UCSD-AML1 (cell line): ENCODE measurements around the gene KRT13.
"Not testable (repeated sequence)": the region's sequence is repeated elsewhere in the genome, so short reads cannot be mapped to it uniquely, and the experiment has no call there.

Experiments
- DNase-seq: peaks from one replicate; lab custom pipeline; 2025; ENCODE audit not compliant: unreplicated experiment; lab: John Stamatoyannopoulos, UW

KRT13 gene

DNA sequence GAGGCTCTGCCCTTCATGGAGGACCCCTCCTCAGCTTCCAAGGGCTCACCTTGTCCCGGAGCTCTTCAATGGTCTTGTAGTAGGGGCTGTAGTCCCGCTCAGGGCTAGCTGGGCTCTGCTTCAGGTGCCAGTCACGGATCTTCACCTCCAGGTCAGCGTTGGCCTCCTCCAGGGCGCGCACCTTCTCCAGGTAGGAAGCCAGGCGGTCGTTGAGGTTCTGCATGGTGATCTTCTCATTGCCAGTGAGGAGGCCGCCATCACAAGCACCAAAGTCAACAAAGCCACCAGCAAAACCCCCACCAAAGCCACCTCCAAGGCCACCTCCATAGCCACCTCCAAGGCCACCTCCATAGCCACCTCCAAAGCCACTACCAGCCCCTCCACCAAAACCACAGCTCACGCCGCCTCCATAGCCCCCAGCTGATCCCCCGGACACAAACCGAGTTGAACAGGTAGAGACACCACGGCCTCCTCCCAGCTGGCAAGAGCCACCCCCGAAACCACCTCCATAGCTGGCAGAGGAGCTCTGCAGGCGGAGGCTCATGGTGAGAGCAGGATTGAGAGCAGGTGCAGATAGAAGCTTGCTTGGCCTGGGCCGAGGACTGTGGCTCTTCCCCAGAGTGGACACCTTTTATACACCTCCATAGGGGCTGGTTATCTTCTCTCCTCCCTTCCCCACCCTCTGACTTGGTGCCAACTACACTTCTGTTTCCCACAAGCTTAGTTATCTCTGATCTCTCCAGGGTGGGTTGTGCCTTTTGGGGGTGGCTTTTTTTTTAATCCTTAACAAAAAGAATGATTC lies at the start of gene KRT13:
Gene KRT13, minus strand, starts transcription at position 606 of the 802 bp plus-strand sequence. Its CDS starts 62 bp downstream, at position 544.
- DNase-seq = no peak

DNA sequence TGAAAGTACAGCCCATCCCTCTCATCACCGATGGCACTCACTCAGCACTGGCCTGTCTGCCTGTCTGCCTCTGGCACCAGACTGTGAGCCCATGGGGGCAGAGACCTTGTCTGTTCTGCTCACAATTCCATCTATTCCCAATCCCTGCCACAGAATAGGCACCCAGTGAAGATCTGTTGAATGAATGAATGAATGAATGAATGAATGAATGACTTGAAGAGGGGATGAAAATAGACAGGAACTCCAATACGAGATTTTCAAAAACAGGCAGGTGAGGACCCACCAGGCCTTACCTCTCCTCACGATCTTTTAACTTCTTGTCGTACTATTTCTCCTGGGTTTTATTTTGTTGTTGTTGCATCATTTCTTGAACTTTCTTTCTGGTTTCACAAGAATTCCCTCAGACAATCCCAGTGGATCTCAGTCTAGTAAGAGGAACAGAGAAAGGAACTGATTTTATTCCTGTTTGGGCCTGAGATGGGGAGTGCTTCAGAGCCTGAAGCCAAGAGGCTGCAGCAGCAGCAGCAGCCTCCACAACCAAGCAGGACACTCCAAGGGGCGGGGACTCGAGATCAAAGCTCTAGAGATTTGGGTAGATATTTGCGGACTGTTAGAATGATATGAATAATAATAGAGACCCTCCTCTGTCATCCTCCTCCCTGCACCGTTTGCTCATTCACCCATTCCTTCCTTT lies 48.7 kb upstream of the KRT13 start:
- no peak for DNase-seq

DNA sequence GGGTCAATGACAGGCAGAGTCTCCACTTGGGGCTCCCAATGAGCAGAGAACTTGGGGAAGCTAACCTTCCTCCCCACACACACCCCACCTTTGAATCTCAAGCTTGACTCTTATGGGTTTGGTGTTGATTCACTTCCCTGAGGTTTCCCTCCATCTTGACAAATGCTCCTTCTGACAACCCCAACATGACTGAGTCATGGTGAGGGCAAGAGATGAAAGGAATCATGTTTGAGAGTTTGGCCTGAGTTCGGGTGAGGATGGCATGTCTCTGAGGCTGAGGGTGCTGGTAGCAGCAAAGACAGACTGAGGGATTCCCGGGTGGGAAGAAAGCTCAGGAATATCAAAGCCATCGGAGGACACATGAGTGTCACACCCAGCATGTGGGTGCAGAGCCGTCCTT lies 47.8 kb upstream of the KRT13 start:
- no peak for DNase-seq

DNA sequence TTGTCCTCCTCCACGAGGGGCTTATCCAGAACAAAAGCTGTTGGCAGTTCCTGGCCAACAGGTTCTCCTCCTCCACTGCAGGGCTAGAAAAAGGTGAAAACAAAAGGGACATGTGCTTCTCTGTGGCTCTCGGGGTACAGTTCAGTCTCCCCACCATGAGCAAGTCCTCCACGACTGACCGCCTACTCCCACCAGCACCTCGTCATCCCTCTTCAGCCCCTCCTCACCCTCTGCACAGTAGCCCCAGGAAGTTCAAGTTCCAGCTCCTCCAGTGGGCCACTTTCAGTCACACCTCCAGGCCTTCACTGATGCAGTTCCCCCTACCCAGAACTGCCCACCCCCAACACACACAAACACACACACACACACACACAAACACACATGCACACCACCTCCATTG lies 47.0 kb upstream of the KRT13 start:
- no peak for DNase-seq

DNA sequence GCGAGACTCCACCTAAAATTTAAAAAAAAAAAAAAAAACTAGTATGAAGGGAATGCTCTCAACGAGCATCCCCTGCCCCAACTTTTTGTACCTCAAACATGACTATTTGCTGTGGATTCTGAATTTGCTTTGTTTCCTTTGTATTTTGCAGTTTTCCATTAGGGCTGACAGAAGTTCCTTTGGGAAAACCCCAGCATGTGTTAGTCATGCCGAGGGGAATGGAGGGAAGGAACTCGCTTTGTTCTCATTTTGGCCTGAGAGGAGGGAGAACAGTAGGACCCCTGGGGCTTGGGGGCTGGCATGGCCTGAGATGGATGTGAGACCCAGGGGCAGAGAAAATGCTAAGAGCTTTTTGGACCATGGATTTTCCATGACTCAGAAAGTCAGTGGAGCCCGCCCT lies 46.0 kb upstream of the KRT13 start:
- no peak for DNase-seq

DNA sequence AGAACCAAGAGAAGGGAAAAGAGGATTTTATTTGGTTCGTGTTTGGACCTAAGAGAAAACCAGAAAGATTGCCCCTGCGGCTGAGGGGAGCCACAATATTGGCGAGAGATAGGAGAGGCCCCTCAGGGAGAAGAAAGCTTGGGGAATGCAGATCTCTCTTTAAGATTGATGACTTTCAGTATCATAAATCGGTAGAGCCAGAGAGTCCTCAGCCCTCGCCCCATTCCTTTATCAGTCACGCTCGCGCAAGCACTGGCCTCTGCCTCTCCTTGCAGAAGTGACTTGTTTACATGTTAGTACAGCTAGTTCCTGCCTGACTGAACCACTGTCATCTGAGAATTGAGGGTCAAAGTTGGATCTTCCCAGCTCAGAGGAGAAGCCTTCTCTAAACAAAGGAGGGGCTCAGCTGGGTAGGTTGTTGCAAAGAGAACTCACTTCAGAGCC lies 44.2 kb upstream of the KRT13 start:
- DNase-seq = no peak

DNA sequence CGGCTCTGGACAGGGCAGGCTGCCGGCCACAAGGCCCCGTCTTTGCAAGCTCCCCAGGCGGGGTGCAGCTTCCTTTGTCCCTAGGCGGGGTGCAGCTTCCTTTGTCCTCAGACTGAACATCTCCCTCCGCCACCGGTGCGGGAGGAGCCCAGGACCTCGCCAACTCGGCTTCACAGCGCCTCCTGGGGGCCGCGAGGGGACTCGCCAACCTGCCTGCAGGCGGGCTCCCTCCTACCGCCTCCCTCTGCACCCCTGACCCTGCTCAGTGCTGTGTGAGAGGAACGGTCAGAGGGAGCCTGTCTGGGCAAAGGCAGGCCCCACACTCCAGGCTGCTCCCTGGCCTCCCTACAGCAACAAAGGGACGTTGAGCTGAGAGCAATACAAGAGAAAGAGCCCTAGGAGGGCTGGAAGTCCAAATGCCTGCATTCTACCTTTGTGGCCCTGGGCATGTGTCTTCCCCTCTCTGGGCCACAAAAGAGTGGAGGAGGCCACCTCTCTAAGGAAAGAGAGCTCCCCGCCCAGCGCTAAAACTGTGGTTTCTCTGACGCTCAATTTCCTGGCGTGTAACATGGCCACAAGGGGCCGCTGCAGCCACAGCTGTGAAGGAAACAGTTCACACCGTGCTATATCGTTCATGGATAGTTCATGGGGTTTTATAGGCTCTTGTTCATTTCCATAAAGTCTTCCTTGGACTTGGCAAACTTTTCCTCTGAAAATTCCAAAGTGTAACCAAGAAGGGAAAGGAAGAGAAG lies 43.6 kb upstream of the KRT13 start:
- peak; percentile 79 for DNase-seq

DNA sequence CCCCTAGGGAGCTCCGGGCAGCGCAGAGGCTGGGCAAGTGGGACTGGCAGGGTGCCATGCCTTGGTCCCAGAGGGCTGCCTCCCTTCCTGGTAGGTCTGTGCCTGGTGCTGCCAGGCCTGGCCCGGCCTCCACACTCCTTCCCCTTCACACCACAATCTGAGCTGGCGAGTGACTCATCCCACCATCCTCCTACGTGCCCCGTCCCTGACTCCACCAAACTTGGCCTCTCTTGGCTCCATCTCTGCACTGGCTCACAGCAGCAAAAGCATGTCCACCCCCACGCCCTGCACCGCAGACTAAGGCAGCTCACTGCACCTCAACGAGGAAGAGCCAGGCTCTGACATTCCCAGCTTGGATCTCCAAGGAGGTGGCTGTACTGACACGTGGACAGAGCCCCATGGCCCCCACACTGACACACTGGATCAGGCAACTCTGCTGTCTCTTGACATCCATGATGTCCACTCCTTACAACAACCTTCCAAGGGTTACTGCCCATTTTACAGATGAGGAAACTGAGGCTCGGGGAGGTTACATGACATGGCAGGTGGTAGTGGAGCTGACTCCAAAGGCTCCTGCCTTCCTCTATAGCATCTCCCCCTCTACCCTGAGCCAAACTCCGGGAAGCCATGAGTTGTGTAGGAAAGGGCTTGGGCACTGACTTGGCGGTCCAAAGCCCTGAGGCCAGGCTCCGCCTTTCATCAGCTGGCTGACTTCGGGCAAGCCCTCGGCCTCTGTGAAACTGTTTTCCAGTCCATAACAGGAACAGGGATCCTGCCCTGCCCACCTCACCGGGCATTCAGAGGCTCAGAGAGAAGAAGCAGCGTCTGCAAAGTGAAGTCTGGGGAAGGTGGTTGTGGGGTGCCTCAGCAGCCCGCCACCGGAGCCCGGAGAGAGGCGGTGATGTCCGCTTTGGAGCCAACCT lies 42.8 kb upstream of the KRT13 start:
- DNase-seq = peak; percentile 25

DNA sequence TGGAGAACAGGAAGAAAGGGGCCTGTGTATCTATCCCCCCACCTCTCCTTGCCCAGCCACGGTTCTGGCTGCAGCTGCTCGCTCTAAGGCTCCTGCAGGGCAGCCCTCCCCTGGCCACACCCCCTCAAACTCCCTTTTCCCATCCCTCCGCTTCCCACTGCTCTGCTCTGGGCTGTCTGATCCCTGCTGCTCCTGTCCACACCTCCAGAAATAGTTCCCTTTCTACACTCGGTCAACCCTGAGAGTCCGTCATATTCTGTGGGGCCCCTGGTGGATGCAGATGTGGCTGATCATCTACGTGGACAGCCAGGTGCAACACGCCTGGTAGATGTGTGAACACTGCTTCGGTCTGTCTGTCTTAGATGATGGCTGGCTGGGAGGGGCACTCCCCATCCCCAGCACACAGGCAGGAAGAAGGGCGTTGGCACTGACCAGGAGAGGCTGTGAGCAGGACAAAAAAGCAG lies 42.0 kb upstream of the KRT13 start:
- DNase-seq = no peak

DNA sequence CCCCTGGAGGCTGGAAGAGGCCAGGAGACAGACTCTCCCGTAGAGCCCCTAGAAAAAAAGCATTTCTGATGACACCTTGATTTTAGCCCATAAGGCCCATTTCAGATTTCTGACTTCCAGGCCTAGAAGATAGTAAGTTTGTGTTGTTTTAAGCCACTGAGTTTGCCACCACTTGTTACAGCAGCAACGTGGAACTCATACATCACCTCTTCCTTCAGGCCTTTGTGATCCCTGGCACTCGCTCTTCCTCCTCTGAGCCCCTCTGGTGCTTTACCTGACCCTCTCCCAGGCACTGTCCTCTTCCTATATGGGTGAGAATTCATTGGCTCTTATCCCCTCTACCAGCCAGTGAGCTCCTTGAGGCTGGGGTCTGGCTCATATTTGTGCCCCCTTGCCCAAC lies 41.4 kb upstream of the KRT13 start:
- no peak for DNase-seq

DNA sequence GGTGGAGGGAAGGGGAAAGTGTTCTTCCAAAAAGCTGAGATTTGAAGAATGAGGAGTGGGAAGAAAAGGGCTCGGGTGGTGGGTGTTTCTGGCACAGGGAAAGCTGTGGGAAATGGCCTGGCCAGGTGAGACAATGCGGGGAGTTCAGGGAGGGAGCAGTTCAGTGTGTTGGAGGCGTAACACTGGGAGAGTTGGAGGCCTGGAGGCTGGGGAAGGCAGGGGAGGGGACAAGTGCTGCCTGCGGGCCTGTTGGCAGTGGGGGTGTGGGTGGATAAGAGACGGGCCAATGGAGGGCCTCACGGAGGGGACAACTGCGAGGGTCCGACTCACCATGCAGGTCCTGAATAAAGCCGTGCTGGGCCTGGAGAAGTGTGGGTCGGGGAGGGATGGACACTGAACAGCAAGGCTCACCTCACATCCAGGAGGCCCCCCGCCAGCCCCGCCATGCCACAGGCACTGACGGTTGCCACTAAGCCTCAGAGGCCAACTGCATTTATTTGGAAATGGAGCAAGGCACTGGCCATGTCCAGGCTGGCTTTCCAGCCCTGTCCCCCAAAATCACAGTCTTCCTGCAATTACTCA lies 40.5 kb upstream of the KRT13 start:
- no peak for DNase-seq

DNA sequence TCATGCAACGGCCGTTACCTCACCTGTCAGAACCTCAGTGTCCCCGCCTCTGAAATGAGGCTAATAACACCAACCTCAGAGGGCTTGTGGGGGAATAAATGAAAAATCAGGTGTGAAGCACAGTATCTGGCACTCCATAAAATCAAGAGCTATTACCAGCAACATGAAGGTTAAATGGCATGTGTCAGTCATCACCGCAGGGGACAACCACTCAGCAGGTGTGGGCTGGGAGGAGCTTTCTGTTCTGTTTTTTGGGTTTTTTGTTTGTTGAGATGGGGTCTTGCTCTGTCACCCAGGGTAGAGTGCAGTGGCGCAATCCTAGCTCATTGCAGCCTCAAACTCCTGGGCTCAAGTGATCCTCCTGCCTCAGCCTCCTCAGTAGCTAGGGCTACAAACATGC lies 39.5 kb upstream of the KRT13 start:
- no peak for DNase-seq

DNA sequence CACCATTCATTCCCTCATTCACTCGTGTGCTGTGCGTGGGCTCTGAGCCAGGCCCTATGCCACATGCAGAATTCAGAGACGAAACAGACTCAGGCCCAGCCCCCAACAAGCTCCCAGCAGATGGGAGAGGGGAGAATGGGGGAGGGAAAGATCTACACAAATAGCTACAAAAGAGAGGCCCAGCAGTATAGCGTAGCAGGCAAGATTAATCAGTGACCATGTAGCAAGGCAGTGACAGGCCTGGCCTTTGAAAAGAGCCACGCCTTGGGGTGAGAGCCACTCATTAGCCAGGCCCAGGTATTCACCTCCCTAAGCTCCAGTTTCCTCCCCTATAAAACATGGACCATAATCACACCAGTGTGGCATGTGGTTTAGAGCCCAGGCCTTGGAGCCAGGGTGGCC lies 39.1 kb upstream of the KRT13 start:
- no peak for DNase-seq

DNA sequence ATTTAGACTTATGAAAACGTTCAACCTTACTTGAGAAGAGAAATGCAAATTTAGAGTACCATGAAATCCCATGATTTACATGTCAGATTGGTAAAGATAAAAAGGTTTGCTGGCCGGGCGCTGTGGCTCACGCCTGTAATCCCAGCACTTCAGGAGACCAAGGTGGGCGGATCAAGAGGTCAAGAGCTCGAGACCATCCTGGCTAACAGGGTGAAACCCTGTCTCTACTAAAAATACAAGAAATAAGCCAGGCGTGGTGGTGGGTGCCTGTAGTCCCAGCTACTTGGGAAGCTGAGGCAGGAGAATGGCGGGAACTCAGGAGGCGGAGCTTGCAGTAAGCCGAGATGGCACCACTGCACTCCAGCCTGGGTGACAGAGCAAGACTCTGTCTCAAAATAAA lies 37.4 kb upstream of the KRT13 start:
- DNase-seq = not testable (repeated sequence)

DNA sequence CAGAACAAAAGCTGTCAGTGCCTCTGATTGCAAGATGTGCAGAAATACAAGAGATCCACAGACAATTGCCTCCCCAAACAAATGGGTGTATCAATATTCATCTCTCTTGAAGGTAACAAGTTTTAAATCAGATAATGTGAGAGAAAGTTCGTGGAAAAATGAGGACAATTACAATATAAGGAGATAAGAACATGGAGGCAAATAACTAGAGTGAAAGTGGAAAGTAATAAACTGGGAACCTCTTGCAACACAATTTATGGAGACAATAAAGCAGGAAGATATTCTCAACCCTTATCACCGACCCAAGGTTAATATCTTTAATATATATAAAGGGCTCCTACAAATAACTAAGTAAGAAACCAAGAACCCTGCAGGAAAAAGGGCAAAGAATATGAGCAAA lies 36.9 kb upstream of the KRT13 start:
- no peak for DNase-seq

DNA sequence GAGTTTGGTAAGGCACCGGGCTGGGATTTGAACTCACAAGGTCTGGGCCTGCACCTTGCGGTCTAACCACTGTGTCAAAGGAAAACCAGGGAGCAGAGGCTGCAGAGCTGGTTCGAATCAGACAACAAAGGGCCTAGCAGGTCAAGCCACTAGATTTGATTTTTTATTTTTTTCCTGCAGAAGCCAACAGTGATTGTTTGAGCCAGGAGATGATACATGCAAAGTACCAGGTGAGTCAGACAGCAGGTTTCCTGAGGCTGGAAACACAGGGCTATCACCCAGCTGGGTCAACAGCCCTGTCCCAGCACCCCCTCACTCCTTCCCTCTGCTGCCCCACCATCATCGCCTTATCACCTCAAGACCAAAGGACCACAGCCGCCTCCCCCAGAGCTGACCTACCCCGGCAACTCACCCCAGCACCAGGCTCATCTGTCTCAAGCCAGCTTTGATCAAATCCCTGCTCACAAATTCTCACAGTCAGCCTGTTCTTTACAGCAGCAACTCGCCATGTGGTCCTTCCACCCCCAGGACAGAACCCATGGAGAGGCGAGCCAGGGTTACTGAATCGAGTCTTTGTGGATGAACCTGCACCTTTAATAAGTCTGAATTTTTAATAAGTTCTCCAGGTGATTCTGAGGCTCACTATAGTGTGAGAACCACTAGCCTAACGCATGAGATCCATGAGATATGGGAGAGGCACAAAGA lies 35.7 kb upstream of the KRT13 start:
- no peak for DNase-seq

DNA sequence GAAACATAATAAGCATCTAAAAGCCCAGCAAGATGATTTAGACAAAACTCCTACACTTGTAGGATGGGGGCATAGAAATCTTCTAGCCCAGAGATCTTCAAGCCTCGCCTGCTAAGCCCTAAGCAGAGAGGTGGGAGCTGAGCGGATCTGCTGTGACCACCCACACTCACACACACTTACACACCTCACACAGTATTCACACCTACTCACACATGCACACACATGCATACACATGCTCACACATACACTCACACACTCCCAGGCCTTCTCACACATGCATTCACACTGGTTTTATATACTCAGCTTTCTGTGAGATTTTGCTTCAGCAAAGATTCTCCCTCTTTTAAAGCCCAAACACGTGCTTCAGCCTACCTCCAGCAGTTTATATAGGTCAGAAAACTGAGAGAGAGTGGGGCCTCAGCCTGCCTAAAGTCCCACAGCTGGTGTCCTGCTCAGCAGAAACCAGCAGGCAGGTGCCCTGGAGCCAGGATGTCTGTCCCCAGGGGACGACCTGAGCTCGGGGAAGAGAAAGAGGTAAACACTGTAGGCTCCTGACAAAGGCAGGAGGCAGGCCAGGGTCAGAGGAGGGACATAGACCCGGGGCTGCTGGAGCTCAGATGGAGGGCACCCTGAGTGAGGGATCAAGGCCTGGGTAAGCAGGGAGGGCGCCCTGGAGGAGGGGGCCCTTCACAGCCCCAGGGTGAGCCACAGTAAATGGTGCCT lies 34.7 kb upstream of the KRT13 start:
- no peak for DNase-seq

DNA sequence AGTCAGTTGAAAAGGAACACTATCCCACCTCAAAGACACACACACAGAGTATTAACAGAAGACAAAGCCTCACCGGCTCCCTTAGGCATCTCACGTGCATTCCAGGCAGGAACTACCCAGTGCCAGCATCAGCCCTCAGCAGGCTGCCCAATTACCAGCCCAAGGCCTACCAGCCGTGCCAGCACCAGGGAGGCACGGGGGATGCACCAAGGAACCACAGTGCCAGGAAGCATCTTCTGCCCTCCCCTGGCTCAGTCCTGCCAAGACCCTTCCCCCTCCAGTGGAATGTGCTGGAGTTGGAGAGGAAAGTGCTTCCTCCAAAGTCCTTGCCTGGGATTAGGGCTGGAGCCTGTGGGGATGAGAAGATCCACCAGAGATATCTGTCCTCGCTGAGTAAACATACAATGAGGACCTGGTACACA lies 33.7 kb upstream of the KRT13 start:
- DNase-seq = no peak

DNA sequence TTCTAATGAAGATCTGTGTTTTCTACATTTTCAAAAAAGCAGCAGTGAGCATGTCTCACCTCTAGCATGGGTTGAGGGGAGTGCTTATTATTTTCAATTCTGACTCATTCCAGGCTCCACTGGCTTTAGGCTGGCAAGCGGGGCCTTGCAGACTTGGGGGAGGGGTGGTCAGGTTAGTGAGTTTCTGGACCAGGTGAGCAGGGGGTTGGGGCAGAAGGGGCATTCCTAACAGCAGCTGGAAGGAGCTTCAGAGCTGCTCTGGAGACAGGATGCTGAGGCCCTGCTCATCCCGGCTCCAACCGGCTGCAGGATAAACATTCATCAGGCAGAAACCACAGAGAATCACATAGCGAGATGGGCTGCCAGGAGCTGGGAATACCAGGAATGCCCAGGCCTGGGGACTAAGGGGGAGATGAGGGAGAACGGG lies 33.2 kb upstream of the KRT13 start:
- no peak for DNase-seq
